Neural cell (in vitro differentiated cells): Measurements from ENCODE around the gene VEZF1. TPM values are rescaled to one million over a fixed set of nuclear protein-coding genes. Genes with fewer than 3 reads are reported as not detected.
"Not testable (repeated sequence)": the region's sequence is repeated elsewhere in the genome, so short reads cannot be mapped to it uniquely, and the experiment has no call there.

Experiments used
- H2AFZ ChIP-seq: fragments of 200-600, 300-800 bp; sonication (generic), shearing (Covaris generic); 2 replicates; pipeline ENCODE4 v1.6.0; 2014; ENCODE audit warnings: low read depth, mild to moderate bottlenecking, antibody characterized with exemption, low read length, moderate library complexity
- H3F3A ChIP-seq: fragments of 200-600 bp; shearing (Covaris generic); 2 replicates; pipeline ENCODE4 v1.6.1; 2016; ENCODE audit warnings: mild to moderate bottlenecking, moderate library complexity, mixed read lengths, antibody characterized with exemption, low read length; ENCODE audit not compliant: insufficient read depth, poor library complexity, severe bottlenecking
- H3K27ac ChIP-seq: fragments of 200-600, 300-800 bp; sonication (generic), shearing (Covaris generic); 2 replicates; pipeline ENCODE4 v1.5.1; 2014; ENCODE audit warnings: mild to moderate bottlenecking, low read length, moderate library complexity
- H3K27me3 ChIP-seq: fragments of 300-800, 200-600 bp; sonication (generic), shearing (Covaris generic); 2 replicates; pipeline ENCODE4 v1.6.0; 2014; ENCODE audit warnings: mild to moderate bottlenecking, low read depth, low read length, moderate library complexity; ENCODE audit not compliant: insufficient read depth
- H3K36me3 ChIP-seq: fragments of 300-800, 200-600 bp; sonication (generic), shearing (Covaris generic); 2 replicates; pipeline ENCODE4 v1.5.1; 2014; ENCODE audit warnings: mild to moderate bottlenecking, antibody characterized with exemption, low read length, moderate library complexity; ENCODE audit not compliant: insufficient read depth
- H3K4me2 ChIP-seq: fragments of 300-800, 200-600 bp; sonication (generic), shearing (Covaris generic); 2 replicates; pipeline ENCODE4 v1.6.0; 2014; ENCODE audit warnings: mild to moderate bottlenecking, low read length
- H3K4me3 ChIP-seq: fragments of 300-800, 200-600 bp; sonication (generic), shearing (Covaris generic); 2 replicates; pipeline ENCODE4 v1.5.1; 2014; ENCODE audit warnings: mild to moderate bottlenecking, low read length, moderate library complexity
- H3K79me2 ChIP-seq: fragments of 200-600 bp; shearing (Covaris generic); replicated peaks from 2 replicates; pipeline ENCODE4 v1.6.0; 2014; ENCODE audit warnings: mild to moderate bottlenecking, low read length, moderate library complexity; ENCODE audit not compliant: insufficient read depth
- H3K9ac ChIP-seq: fragments of 300-800, 200-600 bp; sonication (generic), shearing (Covaris generic); 2 replicates; pipeline ENCODE4 v1.6.1; 2016; ENCODE audit warnings: mild to moderate bottlenecking, low read length, mixed read lengths
- H3K9me2 ChIP-seq: fragments of 200-600 bp; shearing (Covaris generic); 2 replicates; pipeline ENCODE4 v1.6.1; 2016; ENCODE audit warnings: mild to moderate bottlenecking, low read length, mixed read lengths; ENCODE audit not compliant: insufficient read depth
- H3K9me3 ChIP-seq: fragments of 200-600, 300-800 bp; sonication (generic), shearing (Covaris generic); 2 replicates; pipeline ENCODE4 v1.6.1; 2016; ENCODE audit warnings: mild to moderate bottlenecking, mixed run types, low read length, moderate library complexity, mixed read lengths
- H4K20me1 ChIP-seq: fragments of 200-600 bp; shearing (Covaris generic); 2 replicates; pipeline ENCODE4 v1.6.1; 2016; ENCODE audit warnings: mild to moderate bottlenecking, mixed run types; ENCODE audit not compliant: insufficient read depth
- EP300 ChIP-seq: fragments of 450-650 bp; conservative IDR thresholded peaks from 2 replicates; pipeline ENCODE4 v1.6.1; 2014; ENCODE audit warnings: antibody characterized with exemption, mild to moderate bottlenecking, moderate library complexity; ENCODE audit not compliant: poor library complexity, severe bottlenecking
- EZH2 ChIP-seq: fragments of 200-600, 300-800 bp; shearing (Covaris generic), sonication (generic); IDR thresholded peaks from 2 replicates; pipeline ENCODE4 v1.6.1; 2014; ENCODE audit warnings: antibody characterized with exemption, low read length, borderline replicate concordance, mild to moderate bottlenecking; ENCODE audit not compliant: insufficient read depth, poor library complexity, severe bottlenecking
- MXI1 ChIP-seq: fragments of 450-650 bp; conservative IDR thresholded peaks from 2 replicates; pipeline ENCODE4 v1.6.1; 2014; ENCODE audit warnings: antibody characterized with exemption, mild to moderate bottlenecking; ENCODE audit not compliant: poor library complexity, severe bottlenecking
- POLR2AphosphoS5 ChIP-seq: IDR thresholded peaks from 2 replicates; pipeline ENCODE4 v1.6.1; 2012
- RAD21 ChIP-seq: fragments of 450-650 bp; conservative IDR thresholded peaks from 2 replicates; pipeline ENCODE4 v1.6.1; 2014; ENCODE audit warnings: antibody characterized with exemption, mild to moderate bottlenecking, moderate library complexity
- SMC3 ChIP-seq: fragments of 450-650 bp; conservative IDR thresholded peaks from 2 replicates; pipeline ENCODE4 v1.6.1; 2014; ENCODE audit warnings: antibody characterized with exemption, mild to moderate bottlenecking, moderate library complexity; ENCODE audit not compliant: poor library complexity
- TAF1 ChIP-seq: IDR thresholded peaks from 2 replicates; pipeline ENCODE4 v1.6.1; 2012; ENCODE audit warnings: low read depth
- polyA plus RNA-seq: library from polyadenylated mRNA; depleted of rRNA; stranded (reverse); fragments of >200 nt; gene quantifications from 2 replicates; pipeline ENCODE4 v1.2.3, GENCODE V29; 2014
- TF ChIP-seq, protein P1 (sequence below): IDR thresholded peaks from 2 replicates; pipeline ENCODE4 v1.6.1; 2012; ENCODE audit warnings: borderline replicate concordance
- TF ChIP-seq, protein P2 (sequence below): fragments of 450-650 bp; IDR thresholded peaks from 2 replicates; pipeline ENCODE4 v1.5.1; 2014; ENCODE audit warnings: antibody characterized with exemption, mild to moderate bottlenecking, moderate library complexity; ENCODE audit not compliant: poor library complexity, severe bottlenecking

The VEZF1 gene
- polyA plus RNA-seq, 1 donor from 2014 or later = 64.6 TPM

DNA sequence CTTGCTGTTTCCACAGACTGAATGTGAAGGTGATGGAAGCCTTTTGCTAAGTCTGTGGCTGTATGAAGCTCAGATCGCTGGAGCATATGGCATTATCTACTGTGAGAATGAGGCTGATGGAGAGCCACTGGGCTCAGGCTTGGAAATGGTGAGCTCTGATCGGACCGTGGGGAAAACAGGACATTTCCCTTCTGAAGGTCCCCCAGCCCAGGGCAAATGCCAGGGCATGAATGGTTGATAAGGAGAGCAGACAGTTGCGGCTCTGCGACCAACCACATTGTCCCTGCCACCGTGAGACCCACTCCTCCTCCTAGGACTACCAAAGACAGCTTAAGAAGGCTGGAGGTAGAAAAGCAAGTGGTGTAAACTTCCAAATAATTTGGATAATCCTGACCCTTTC lies 28.1 kb downstream of the VEZF1 start:
- Histone ChIP-seq H3K4me2 (no peak overlapping the region), H3K27me3 (no peaks in the 10 kb centered on the region), H3K27ac (no peak overlapping the region), H3K36me3 (no peaks in the 10 kb centered on the region), H3F3A (no peaks in the 10 kb centered on the region), H3K9ac (no peak overlapping the region), H4K20me1 (no peaks in the 10 kb centered on the region), H2AFZ (no peak overlapping the region), H3K79me2 (peaks cover 8% of the 10 kb centered on the region), H3K9me3 (no peaks in the 10 kb centered on the region), H3K4me3 (no peak overlapping the region), H3K9me2 (no peaks in the 10 kb centered on the region)
- TF ChIP-seq EZH2 = no peak
- no peak for TF ChIP-seq RAD21
- TF ChIP-seq, protein P1, sequence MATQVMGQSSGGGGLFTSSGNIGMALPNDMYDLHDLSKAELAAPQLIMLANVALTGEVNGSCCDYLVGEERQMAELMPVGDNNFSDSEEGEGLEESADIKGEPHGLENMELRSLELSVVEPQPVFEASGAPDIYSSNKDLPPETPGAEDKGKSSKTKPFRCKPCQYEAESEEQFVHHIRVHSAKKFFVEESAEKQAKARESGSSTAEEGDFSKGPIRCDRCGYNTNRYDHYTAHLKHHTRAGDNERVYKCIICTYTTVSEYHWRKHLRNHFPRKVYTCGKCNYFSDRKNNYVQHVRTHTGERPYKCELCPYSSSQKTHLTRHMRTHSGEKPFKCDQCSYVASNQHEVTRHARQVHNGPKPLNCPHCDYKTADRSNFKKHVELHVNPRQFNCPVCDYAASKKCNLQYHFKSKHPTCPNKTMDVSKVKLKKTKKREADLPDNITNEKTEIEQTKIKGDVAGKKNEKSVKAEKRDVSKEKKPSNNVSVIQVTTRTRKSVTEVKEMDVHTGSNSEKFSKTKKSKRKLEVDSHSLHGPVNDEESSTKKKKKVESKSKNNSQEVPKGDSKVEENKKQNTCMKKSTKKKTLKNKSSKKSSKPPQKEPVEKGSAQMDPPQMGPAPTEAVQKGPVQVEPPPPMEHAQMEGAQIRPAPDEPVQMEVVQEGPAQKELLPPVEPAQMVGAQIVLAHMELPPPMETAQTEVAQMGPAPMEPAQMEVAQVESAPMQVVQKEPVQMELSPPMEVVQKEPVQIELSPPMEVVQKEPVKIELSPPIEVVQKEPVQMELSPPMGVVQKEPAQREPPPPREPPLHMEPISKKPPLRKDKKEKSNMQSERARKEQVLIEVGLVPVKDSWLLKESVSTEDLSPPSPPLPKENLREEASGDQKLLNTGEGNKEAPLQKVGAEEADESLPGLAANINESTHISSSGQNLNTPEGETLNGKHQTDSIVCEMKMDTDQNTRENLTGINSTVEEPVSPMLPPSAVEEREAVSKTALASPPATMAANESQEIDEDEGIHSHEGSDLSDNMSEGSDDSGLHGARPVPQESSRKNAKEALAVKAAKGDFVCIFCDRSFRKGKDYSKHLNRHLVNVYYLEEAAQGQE = no peak
- no peak for TF ChIP-seq SMC3
- TF ChIP-seq TAF1 = no peak
- TF ChIP-seq, protein P2, sequence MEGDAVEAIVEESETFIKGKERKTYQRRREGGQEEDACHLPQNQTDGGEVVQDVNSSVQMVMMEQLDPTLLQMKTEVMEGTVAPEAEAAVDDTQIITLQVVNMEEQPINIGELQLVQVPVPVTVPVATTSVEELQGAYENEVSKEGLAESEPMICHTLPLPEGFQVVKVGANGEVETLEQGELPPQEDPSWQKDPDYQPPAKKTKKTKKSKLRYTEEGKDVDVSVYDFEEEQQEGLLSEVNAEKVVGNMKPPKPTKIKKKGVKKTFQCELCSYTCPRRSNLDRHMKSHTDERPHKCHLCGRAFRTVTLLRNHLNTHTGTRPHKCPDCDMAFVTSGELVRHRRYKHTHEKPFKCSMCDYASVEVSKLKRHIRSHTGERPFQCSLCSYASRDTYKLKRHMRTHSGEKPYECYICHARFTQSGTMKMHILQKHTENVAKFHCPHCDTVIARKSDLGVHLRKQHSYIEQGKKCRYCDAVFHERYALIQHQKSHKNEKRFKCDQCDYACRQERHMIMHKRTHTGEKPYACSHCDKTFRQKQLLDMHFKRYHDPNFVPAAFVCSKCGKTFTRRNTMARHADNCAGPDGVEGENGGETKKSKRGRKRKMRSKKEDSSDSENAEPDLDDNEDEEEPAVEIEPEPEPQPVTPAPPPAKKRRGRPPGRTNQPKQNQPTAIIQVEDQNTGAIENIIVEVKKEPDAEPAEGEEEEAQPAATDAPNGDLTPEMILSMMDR = no peak
- no peak for TF ChIP-seq EP300
- no peak for TF ChIP-seq MXI1
- no peak for TF ChIP-seq POLR2AphosphoS5

DNA sequence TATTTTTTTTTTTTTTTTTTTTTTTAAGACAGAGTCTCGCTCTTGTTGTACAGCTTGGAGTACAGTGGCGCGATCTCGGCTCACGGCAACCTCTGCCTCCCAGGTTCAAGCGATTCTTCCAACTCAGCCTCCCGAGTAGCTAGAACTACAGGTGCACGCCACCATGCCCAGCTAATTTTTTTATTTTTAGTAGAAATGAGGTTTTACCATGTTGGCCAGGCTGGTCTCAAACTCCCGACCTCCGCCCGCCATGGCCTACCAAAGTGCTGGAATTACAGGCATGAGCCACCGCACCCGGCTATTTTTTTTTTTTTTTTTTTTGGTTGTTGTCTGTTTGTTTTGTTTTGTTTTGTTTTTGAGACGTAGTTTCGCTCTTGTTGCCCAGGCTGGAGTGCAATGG lies 29.7 kb downstream of the VEZF1 start:
- H3K9me3 ChIP-seq, H3K27ac ChIP-seq, H4K20me1 ChIP-seq, H3K36me3 ChIP-seq, H3K27me3 ChIP-seq, H3K9me2 ChIP-seq, H3K4me3 ChIP-seq, H3K9ac ChIP-seq, H2AFZ ChIP-seq, H3F3A ChIP-seq, H3K4me2 ChIP-seq: not testable (repeated sequence)
- peaks cover 17% of the 10 kb centered on the region for H3K79me2 ChIP-seq

DNA sequence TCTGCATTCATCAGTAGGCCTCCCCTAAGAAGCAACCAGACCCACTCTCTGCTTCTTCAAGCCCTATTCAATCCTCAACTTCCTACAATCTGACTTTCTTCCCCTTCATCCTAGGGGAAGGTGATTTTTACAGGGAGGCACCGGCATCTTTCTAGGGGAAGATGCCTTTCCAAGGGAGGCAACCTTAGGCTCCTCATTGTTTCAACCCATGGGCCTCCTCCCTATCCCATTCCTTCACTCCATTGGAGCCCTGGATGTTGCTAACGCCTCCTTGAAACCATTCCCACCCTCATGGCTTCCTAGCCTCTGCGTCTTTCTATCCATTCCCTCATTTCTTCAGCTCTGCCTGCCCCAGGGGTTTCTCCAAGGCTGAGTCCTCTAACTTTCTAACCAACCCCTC lies 30.2 kb downstream of the VEZF1 start:
- no peak overlapping the region for H2AFZ ChIP-seq

More for the DNA sequence above, 30.2 kb downstream of the VEZF1 start:
- H3K79me2 ChIP-seq = peaks cover 22% of the 10 kb centered on the region
- no peaks in the 10 kb centered on the region for H3K36me3 ChIP-seq
- no peak overlapping the region for H3K4me3 ChIP-seq
- H3K9me2 ChIP-seq = no peaks in the 10 kb centered on the region
- H3F3A ChIP-seq = no peaks in the 10 kb centered on the region
- TF ChIP-seq TAF1 (no peak), POLR2AphosphoS5 (no peak), MXI1 (no peak), RAD21 (no peak)
- TF ChIP-seq, protein P2 = no peak
- TF ChIP-seq, protein P1 = no peak
- no peaks in the 10 kb centered on the region for H3K27me3 ChIP-seq
- no peak overlapping the region for H3K4me2 ChIP-seq
- H3K9ac ChIP-seq = no peak overlapping the region
- no peak overlapping the region for H3K27ac ChIP-seq
- H4K20me1 ChIP-seq = no peaks in the 10 kb centered on the region
- no peaks in the 10 kb centered on the region for H3K9me3 ChIP-seq
